HG02885 (cell line): Measurements from ENCODE around the gene RASA4B.
"Not testable (repeated sequence)": the region's sequence is repeated elsewhere in the genome, so short reads cannot be mapped to it uniquely, and the experiment has no call there.

Experiments used
- ATAC-seq: cut with Tn5 transposase; IDR thresholded peaks from one replicate; pipeline ENCODE4 v1.9.1; 2021; ENCODE audit warnings: mild to moderate bottlenecking; ENCODE audit not compliant: unreplicated experiment, poor library complexity

RASA4B gene

DNA sequence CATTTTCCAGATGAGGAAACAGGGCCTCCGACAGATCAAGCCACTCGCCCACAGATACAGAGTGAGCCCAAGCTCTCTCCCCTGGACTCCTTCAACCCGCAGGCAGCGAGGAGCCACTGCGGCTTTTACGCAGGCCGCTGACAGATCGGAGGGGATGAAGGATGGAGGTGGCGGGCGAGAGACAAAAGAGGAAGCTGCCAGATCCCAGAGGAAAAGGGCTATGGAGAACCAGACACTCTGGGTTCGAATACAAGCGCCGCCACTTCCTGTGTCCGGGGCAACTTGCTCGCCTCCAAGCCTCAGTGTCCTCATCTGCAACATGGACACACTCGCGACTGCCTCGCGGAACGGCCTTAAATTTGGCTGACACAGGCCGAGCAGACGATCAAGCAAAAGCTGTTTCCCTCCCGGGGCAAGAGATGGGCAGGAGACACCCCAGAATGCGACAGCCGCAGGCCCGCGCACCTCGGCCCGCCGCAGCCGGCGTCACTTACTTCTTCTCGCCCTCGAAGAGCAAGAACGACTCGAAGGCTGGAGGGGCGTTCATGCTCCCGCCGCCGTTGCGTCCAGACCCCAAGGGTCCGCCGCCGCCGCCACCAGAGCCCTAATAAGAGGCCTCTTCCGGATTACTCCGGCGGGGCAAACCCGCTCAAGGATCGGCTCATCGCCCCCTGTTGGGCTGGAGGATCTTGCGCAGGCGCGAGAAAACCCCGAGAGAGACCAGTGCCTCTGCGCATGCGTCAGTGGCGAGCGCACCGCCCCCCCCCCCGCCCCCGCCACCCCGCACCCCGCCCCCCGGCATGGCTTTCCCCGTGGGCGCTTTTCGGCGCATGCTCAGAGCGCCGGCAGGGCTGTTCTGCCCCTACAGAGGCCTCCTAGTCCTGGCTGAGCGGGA, 39.0 kb downstream of the RASA4B start, which contains the start of gene POLR2J:
Gene POLR2J (minus strand): TSS at position 609 of the 895 bp plus-strand sequence. CDS start 62 bp downstream, at position 547.
- ATAC-seq, result peak; percentile 86

DNA sequence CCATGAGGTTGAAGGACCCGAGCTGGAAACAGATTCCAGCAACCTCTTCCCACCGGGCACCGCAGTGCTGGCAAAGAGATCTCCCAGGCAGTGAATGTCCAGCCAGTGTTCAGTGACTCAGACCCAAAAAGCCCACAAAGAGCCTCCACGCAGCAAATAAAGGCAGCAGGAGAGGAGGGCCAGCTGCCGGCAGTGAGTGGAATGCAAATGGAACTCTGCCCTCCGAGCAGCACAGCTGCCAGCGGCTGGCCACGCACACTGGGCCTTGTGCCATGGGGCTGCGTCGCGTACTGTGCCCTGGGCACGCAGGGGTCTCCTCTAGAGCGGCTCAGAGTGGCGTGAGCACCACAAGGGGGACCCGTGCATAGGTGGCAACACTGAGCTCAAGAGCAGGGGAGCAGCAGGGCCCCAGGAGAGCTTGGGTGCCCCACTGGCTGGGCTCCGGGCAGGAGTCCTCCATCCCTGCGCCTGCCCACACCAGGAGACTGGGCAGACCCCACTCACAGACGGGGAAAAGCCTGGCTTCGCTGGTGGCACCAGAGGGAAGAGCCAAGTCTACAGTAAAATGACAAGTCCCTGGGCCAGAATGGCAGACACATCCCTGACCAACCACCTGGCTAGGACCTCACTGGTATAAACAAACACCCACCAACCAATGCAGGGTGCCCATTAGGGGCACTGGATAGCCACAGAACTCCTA, 42.7 kb downstream of the RASA4B start:
- ATAC-seq, result not testable (repeated sequence)

GRCh38 chr7:102474116-102474515, 43.5 kb downstream of the RASA4B start:
- not testable (repeated sequence) for ATAC-seq

- no peak for ATAC-seq
Measured at GRCh38 chr7:102473271-102473991, 44.1 kb downstream of the RASA4B start.

DNA sequence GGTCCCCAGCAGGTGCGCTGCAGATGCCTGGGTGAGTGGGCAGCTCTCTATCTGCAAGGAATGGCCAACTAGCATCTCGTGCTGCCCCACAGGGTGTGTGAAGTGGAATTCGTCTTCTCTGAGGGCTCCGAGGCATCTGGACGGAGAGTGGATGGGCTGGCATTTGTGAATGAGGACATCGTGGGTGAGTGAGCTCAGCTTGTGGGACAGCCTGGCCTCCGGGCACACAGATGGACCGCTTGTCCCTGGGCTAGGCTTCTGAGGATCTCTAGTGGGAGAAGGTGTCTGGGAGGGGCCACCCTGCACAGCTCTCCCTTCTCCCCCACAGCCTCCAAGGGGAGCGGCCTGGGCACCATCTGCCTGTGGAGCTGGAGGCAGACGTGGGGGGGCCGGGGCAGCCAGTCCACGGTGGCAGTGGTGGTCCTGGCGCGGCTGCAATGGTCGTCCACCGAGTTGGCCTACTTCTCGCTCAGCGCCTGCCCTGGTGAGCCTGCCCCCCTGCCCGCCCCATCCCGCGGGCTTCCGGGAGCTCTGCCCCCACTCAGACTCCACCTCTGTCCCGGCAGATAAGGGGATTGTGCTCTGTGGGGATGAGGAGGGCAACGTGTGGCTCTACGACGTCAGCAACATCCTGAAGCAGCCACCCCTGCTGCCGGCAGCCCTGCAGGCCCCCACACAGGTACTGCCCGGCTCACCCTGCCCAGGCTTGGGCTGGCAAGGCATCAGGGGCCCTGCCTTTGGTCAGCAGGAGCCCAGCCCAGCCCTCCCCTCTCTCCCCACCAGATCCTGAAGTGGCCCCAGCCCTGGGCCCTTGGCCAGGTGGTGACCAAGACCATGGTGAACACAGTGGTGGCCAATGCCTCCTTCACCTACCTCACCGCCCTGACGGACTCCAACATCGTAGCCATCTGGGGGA, 45.2 kb downstream of the RASA4B start:
- ATAC-seq, result no peak

DNA sequence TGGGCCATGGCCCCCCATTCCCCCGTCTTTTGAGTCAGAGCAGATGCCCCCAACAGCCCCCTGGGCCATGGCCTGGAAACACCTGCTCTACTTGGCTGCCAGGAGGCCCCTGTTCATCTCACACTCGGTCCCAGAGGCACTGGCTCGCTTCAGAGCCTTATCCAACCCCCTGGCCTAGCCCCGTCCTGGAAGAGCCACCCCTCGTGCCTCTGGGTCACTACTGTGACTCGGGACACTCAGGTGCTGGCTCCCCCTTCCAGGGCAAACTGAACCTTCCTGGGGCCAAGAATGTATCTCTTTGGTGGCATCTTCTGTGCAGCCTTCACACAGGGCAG, 45.8 kb downstream of the RASA4B start:
- no peak for ATAC-seq

GRCh38 chr7:102469972-102470825, 47.4 kb downstream of the RASA4B start:
- ATAC-seq, result no peak

DNA sequence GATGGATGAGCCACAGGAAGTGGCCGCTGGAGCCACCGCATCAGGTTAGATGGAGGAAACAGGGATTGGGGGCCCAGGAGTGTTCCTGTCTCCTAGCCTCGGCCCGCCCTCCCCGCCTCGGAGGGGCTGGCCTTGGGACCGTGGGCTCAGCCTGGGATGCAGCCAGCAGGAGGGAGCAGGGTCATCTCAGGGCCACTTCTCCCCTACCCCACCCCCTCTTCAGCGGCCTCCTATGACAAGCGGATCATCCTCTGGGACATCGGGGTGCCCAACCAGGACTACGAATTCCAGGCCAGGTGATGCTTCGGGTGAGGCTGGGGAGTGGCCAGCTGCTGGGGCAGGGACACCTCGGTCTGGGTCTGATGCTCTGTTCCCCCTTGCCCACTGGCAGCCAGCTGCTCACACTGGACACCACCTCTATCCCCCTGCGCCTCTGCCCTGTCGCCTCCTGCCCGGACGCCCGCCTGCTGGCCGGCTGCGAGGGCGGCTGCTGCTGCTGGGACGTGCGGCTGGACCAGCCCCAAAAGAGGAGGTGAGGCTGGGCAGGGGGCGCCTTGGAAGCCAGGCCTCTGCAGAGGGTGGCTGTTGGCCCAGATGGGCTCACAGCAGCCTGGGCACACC, 48.1 kb downstream of the RASA4B start:
- no peak for ATAC-seq

DNA sequence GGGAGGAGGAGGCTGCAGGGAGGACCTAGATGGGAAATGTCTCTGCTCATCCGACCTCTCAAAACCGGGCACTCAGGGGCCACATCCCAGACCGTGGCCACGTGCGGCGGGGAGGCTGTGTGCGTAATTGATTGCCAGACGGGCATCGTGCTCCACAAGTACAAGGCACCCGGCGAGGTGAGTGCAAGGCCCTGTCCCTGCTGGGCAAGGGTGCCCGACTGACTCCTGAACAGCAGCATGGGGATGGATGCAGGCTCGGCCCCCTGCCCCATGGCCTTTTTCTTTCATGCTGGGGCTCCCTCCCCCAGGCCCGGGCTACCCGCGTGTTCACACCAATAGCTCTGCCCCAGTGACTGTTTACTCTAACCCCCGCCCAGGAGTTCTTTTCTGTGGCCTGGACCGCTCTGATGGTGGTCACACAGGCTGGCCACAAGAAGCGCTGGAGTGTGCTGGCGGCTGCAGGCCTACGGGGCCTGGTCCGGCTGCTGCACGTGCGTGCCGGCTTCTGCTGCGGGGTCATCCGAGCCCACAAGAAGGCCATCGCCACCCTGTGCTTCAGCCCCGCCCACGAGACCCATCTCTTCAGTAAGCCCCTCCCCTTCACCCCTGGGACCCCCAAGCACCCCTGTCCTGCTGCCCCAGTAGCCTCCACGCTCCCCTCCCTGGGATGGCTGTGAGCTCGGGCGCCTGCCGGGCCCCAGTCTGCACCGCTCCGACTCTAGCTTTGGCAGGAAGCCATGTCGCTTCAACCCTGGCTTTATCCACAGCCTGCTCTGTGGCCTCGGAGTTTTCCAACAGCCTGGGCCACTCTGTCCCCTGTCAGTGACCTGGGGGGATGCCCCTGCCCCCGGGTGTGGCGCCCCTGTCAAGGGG, 48.9 kb downstream of the RASA4B start:
- ATAC-seq, result no peak

DNA sequence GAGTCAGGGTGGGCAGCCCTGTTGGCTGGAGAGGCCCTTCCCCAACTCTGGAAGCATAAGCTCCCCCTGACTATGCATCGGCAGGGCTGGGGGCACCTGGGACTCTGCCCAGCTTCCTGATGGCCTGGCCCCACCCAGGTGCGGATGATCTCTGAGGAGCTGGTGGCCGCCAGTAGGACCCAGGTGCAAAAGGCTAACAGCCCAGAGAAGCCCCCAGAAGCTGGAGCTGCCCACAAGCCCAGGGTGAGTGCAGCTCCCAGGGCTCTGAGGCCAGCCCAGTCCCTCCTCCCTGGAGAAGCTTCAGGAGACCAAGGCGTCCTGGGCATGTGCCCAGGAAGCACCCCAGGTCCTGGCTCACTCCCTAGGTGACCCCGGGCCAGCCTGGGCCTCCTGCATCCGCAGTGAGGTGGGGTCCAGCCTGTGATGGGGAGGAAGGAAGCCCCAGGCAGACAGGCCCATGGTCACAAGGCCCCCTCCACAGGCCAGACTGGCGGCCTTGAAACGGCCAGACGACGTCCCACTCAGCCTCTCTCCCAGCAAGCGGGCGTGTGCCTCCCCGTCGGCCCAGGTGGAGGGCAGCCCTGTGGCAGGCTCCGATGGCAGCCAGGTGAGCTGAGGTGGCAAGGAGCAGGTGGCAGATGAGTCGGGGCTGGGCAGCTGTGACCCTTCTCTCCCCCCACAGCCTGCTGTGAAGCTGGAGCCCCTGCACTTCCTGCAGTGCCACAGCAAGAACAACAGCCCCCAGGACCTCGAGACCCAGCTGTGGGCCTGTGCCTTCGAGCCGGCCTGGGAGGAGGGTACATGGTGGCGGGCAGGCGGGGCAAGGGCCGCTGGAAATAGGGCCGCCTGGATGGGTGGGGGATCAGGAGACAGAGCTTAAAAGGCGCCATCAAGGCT, 49.7 kb downstream of the RASA4B start:
- ATAC-seq, result no peak

GRCh38 chr7:102466097-102466496, 51.5 kb downstream of the RASA4B start:
- ATAC-seq, result no peak

- ATAC-seq, result peak; percentile 94
Measured at GRCh38 chr7:102464577-102465280, 52.8 kb downstream of the RASA4B start, which contains the start of the genes ALKBH4 and LRWD1. ALKBH4 (minus strand) TSS chr7:102464863; CDS start chr7:102464836, 27 bp downstream. LRWD1 (plus strand) TSS chr7:102464984; CDS start chr7:102465081, 97 bp downstream.

DNA sequence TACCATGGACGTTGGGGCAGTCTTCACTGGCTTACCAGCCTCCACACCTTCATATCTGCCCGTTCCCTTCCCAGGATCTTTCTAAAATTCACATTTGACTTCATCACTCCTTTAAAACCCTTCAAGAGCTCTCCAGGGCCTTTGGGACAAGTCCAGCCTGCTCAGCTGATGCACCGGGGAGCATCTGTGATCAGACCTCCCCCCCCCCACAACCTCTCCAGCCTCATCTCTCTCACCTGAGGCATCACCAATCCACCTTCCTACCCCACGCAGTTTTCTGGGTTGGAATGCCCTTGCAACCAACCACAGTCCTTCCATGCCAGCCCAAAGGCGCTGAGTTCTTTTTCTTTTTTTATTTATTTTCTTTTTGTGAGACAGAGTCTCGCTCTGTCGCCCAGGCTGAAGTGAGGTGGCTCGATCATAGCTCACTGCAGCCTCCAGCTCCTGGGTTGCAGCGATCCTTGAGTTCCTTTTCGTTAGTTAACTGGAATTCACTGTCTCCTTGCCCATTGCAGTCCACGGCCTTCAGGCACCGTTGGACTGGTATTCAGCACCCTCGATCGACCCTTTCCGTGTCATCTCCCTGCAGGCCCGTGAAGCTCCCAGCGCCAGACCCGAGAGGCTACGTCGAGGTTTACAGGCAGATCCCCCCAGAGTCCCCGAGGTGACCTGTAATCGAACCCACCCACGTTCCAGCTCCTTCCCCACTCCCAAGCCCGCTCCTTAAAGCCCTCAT, 53.6 kb downstream of the RASA4B start:
- ATAC-seq, result no peak

DNA sequence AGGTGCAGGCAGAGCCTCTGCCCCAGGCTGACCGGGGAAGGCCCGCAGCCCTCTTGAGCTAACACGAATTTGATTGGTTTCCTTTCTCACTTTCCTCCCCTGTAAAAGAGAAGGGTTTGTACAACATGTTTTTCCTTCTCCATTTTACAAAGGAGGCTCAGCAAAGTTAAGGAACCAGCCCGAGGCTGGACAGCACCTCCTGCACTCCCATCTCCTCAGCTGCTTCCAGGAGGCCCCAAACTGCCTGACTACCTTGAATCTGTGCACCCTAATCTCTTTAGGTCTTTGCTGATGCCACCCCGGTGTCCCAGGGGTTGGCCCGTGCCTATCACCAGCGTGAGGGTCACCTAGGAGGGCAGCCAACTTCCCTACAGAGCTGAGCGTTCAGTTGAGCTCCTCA, 57.1 kb downstream of the RASA4B start:
- ATAC-seq, result no peak

DNA sequence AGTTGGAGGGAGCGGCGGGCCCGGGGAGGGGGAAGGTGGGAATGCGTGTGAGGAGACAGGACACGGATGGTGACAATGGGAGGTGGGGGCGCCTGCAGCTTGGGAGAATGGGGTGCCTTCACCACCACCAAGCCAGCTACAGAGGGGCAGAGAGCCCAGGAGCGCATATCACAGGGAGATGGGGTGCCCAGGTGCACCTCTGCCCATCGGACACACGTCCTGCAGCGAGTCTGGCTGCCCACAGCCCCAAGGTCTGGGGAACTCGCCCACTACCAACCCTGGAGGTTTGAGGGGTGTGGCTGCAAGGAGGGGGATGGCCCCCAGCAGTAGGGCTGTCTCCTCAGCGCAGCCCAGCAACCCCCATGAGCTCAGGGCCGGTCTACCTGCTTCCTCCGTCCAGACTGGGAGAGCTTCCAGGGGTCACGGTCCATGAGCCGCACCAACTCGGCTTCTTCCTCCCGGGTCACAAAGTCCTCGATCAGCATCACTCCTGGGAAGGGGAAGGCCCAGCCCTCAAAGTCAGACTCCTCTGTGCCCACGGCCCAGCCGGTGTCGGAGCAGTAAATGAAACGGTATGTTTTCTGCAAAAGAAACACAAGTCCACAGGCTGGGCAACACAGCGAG, 58.2 kb downstream of the RASA4B start:
- no peak for ATAC-seq
